Myocyte (in vitro differentiated cells): Measurements from ENCODE around the gene ANKRD62. TPM values are rescaled to one million over a fixed set of nuclear protein-coding genes. Genes with fewer than 3 reads are reported as not detected.
A peak's percentile ranks its signal among the peaks of the same experiment; 100 is the strongest.
"Not testable (repeated sequence)": the region's sequence is repeated elsewhere in the genome, so short reads cannot be mapped to it uniquely, and the experiment has no call there.

Experiments used
- DNase-seq: peaks from one replicate; pipeline ENCODE4 v3.0.0-alpha.2; 2012; ENCODE audit warnings: low read depth
- total RNA-seq: library from RNA; depleted of rRNA; stranded (reverse); fragments of >200 nt; gene quantifications from 2 replicates; pipeline ENCODE4 v1.2.3, GENCODE V29; 2014

Gene ANKRD62
- total RNA-seq, 1 donor from 2014 or later, result not detected

DNA sequence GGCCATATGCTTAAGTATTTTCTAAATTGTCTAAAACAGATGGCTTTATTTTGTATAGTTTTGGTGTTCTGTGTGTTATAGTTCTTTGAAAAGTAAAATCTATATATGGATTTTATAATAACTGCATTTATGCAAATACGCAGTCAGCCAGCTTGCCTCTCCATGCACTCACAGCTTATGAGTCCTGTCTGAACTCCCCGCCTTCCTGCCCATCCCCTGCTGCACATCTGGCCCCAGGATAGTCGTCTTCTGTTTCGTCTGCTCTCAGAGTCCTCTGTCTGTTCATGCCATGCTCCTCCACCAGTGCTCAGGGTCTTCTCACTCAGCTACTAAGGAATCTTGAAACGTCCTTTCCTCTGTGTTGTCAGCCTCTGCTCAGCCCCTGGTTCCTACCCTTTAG lies 28.2 kb upstream of the ANKRD62 start:
- no peak for DNase-seq

GRCh38 chr18:12066910-12067511 lies 26.6 kb upstream of the ANKRD62 start:
- no peak for DNase-seq

DNA sequence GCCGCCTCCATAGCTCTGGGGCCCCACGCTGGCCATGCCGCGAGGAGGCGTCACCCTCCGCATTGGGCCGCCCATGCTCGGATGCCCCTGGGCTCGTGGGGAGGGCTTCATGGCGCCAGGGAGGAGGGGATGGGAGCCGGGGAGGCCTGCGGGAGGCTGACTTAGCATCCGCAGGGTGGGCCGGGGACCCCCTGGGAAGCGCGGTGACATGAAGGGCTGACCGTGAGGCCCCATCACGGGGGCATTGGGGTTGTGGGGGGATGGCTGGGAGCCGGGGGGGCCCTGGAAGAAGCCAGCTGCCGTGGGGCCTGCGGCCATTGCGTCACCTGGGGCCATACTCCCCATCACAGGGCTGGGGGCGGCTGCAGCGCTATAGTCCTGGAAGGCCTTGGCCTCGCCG lies 26.0 kb upstream of the ANKRD62 start:
- no peak for DNase-seq

GRCh38 chr18:12068316-12068949 lies 25.2 kb upstream of the ANKRD62 start:
- not testable (repeated sequence) for DNase-seq

DNA sequence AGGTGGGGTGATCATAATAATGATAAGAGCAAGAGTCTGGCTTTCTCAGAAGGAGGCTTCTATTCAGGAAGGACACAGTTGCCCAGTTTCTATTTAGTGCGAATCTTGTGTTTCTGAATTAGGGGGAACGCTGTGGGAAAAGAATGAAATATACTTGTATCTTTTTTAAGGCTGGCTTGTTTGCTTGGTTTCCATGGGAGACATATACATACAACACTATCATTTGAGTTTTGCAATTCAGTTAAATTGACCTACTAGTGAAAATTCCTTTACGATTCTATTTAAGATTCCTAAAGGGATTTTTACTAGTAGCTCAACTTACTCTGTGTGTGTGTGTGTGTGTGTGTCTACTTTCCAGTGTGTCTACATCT lies 24.7 kb upstream of the ANKRD62 start:
- DNase-seq, result no peak

DNA sequence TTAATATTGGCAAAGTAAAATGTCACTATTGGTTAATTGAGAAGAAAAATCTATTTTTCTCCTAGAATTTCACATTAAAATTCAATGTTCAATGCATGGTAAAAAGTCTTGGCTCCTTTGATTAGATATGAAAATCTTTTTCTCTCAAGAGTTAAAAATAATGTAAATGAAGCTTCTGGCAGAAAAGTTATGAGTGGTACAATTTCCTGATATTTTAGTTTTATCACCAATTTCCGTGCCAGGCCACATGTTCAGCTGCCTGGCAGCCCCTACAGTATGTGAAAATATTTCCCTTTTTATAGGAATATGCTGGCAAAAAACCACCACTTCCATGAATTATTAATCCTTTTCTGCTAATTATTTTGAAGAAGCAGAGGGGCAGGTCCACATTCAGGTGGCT lies 22.6 kb upstream of the ANKRD62 start:
- DNase-seq, result not testable (repeated sequence)

- no peak for DNase-seq
Measured at GRCh38 chr18:12072996-12073395, 20.6 kb upstream of the ANKRD62 start.

GRCh38 chr18:12074736-12075135 lies 18.9 kb upstream of the ANKRD62 start:
- DNase-seq, result no peak

DNA sequence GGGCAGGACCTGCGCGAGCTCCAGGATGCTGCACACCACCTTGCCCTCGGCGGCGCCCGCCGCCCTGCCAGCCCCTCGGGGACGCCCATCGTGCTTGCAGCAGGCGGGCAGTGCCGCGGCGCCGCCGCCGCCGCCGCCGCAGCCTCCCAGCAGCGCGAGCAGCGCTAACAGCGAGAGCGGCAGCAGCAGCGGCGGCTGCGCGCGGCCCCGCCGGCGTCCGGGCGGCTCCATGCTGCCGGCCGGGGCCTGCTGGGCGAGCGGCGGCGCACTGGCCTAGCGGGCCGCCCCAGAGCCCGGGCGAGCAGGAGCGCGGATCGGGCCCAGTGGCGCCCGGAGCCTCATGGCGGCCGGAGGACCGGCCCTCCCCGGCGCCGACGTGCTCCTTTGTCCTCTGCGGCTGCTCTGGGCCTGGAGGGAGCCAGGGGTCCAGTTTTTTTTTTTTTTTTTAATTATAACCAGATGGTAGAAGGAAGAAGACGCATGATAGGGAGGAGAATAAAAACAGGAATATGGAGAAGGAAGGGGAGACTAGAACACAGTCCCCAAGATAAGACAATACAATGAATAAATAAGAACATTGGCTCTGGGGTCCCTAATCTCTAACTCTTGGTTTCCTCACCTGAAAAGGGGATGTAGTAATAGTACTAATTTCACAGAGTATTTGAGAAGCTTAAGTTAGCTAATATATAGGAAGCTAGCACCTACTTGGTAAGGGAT lies 17.1 kb upstream of the ANKRD62 start:
- DNase-seq, result peak; percentile 57

DNA sequence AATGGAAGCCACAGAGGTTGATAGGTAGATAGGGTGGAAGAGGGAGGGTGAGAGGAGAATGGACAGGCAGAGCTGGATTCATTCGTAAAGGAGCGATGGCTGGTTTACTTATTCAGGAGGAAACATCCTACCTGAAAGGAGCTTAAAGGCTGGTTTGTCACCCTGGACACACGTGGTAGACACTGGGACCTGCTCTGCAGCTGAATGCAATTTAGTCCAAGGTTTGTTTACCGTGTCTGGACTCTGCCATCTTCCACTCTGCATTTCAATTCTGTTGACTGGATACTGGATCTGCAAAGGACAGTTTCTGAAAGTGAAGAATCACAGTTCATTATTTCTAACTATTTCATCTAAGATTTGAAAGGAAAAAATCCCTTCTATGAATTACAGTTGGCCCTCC lies 15.6 kb upstream of the ANKRD62 start:
- DNase-seq, result not testable (repeated sequence)

DNA sequence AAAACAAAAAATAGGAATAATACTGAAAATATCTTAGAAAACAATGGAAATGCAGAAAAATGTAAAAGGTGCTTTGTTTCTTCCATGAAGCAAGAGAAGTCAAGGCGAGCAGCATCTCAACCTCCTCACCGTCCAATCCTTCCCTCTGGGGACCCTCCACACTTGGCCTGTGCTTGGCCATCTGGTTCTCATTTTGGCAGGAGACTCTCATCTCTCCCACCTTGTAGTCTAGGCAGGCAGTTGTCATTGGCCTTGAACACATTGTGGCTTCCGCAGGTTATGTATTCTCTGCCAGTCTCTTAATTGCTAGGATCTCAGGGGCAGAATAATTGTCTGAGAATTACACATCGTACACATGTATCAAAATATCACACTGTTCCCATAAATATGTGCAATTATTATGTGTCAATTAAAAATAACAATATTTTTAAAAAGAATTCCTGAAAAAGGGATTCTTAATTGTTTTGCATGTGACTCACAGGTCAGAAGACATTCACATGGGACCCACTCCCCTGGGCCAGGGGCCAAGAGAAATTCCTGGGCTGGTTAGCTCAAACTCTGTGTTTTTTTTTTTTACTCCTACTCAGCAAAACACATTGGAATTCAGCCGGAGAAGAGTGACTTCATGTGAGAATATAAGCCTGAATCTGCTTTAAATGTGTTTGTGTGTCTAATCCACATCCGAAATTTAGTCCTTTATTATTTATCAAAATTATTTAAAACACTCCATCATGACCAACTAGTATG lies 14.0 kb upstream of the ANKRD62 start:
- DNase-seq, result peak; percentile 61

DNA sequence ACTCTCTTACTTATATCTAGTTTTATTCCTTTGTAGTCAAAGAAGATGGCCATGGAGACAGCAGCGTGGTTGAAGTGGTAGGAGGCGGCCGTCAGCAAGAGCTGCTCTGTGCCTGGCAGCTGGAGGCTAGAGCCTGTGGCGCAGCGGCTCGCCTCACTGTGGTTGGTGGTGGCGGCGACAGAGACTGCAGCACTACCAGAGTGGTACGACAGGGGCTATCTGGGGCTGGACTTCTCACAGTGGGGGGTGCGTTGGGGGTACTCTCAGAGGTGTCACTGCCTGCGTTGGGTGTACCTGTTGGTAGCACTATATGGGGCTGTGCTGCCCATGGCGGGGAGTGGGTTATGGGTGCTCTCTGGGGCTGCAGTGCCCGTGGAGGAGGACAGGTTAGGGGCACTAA lies 8.5 kb upstream of the ANKRD62 start:
- DNase-seq, result no peak

GRCh38 chr18:12085786-12086185 lies 7.9 kb upstream of the ANKRD62 start:
- DNase-seq, result peak; percentile 41

DNA sequence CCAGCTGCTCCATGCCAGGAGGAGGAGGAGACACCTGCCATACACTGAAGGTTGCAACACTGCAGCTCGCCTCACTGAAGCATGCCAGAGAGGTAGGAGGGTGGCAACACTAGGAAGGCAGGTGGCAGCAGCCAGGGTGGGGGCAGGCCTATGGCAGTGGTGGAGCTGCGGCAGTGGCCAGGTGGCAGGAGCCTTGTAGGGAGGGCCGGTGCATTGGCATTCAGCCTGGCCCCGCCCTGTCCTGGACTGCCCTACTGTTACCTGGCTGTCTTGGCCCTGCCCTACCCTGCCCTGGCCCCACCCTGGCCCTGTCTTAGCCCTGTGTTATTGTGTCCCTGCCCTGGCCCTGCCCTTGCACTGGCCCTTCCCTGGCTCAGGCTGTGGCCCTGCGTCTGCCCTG lies 7.4 kb upstream of the ANKRD62 start:
- DNase-seq, result no peak

GRCh38 chr18:12086677-12087470 lies 6.8 kb upstream of the ANKRD62 start:
- DNase-seq, result no peak

- DNase-seq, result no peak
Measured at GRCh38 chr18:12087471-12088025, 6.1 kb upstream of the ANKRD62 start.

- no peak for DNase-seq
Measured at GRCh38 chr18:12088096-12088495, 5.5 kb upstream of the ANKRD62 start.

DNA sequence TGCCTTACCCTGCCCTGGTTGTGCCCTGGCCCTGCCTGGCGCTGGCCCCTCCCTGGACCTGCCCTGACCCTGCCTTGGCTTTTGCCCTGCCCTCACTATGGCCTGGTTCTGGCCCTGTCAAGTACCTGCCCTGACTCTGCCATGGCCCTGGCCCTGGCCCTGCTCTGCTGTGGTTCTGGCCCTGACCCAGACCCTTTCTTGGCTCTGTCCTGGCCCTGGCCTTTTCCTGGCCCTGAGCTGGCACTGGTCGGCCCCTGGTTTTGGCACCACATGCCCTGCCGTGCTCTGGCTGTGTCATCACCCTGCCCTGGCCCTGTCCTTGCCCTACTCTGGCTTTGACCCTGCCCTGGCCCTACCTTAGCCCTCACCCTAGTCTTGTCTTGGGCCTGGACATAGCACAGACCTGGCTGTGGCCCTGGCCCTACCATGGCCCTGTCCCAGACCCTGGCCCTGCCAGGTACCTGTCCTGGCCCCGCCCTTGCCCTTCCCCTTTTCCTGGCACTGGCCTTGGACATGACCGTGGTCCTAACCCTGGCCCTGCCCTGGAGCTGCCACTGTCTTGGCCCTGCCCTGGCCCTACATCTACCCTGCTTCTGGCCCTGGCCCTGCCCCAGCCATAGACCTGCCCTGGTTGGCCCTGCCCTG lies 4.8 kb upstream of the ANKRD62 start:
- no peak for DNase-seq

GRCh38 chr18:12091538-12092141 lies 2.0 kb upstream of the ANKRD62 start:
- peak; percentile 83 for DNase-seq
